SH-SY5Y (cell line): ENCODE measurements around the gene EIF5B.

ENCODE experiments used
- GATA2 ChIP-seq: IDR thresholded peaks from 2 replicates; pipeline ENCODE4 v1.6.1; 2011; ENCODE audit warnings: mild to moderate bottlenecking, low read depth, low read length
- GATA3 ChIP-seq: IDR thresholded peaks from 2 replicates; pipeline ENCODE4 v1.6.1; 2011; ENCODE audit warnings: low read depth, mild to moderate bottlenecking, low read length, moderate library complexity

DNA sequence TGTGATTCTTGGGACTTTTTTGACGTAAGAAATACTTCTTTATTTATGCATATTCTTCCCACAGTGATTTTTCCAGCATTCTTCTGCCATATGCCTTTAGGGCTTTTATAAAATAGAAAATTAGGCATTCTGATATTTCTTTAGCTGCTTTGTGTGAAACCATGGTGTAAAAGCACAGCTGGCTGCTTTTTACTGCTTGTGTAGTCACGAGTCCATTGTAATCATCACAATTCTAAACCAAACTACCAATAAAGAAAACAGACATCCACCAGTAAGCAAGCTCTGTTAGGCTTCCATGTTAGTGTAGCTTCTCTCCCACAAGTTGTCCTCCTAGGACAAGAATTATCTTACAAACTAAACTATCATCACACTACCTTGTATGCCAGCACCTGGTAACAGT lies 62.6 kb downstream of the EIF5B start:
- TF ChIP-seq GATA3 (no peak), GATA2 (no peak)
